Measurements from ENCODE around the gene CYP27B1. TPM values are rescaled to one million over a fixed set of nuclear protein-coding genes. Genes with fewer than 3 reads are reported as not detected.

CYP27B1 gene
- total RNA-seq, 1 experiment from 2014 or later, result 11.6 TPM

DNA sequence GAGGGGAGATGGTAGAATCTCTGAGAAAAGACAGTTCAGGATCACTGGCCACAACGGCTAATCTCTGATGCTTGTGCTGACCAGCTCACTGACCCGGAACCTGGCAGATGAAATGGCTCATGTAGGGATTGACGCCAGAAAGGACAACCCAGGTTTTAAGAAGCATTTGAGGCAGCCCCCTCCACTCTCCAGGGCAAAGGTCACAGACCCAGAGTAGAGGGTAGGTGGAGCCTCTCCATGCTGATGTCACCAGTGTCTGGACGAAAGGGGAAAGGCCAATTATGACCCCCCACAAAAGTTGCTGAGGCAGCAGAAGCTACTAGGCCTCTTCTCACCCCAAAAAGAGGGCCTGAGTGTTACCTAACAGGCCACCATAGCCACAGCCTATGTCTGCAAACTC, 3.9 kb upstream of the CYP27B1 start:
- RAD21 ChIA-PET (ENCODE audit: low non-redundant PET in 1 of 2, low total read pairs in 2 of 2, uncharacterized antibody in 2 of 2, unreplicated experiment in 2 of 2), result interaction anchor here in 1 of 2 experiments (0.5 kb wide), 1 partner anchor 10 kb away, joined by 3 read pairs; no protein-coding TSS in a partner anchor
- H3K4me2 ChIP-seq (ENCODE audit: low read length), result peak overlapping the region; percentile 88
- CTCF ChIA-PET, result no interaction called here
- POLR2A ChIA-PET, result no interaction called here
- H3K36me3 ChIP-seq (ENCODE audit: control insufficient read depth in 1 of 2, insufficient read depth in 2 of 2, low read length in 2 of 2), result peaks cover 6 to 27% of the 10 kb centered on the region in 2 experiments; a peak in 3 of 4 replicates
- no peaks in the 10 kb centered on the region for H3K9me2 ChIP-seq (ENCODE audit: insufficient read depth)
- peak overlapping the region; percentile 91 to 97 for H3K4me3 ChIP-seq (replicated peaks in 1 of 2; ENCODE audit: low read depth in 1 of 2, low read length in 2 of 2)
- DNase-seq (ENCODE audit: low read depth, low spot score) (no peak), ATAC-seq (no peak)
- H3K79me2 ChIP-seq (ENCODE audit: insufficient read depth, low read length), result peaks cover 25% of the 10 kb centered on the region
- H3K9me3 ChIP-seq (ENCODE audit: control insufficient read depth in 1 of 2, insufficient read depth in 1 of 2, low read depth in 1 of 2, low read length in 2 of 2), result no peaks in the 10 kb centered on the region
- H4K20me1 ChIP-seq (ENCODE audit: insufficient read depth), result no peaks in the 10 kb centered on the region
- peaks cover 14 to 39% of the 10 kb centered on the region in 2 experiments for H3K4me1 ChIP-seq (ENCODE audit: control insufficient read depth in 1 of 2, insufficient read depth in 2 of 2, low read length in 2 of 2)
- TF ChIP-seq ZFX (IDR thresholded peaks at IDR 0.05), result no peak
- H3K27me3 ChIP-seq (ENCODE audit: insufficient read depth, low read length), result no peaks in the 10 kb centered on the region
- no TSS peak for BruUV-seq (replicated peaks)
- H3K9ac ChIP-seq (ENCODE audit: low read length), result peak overlapping the region; percentile 97
- intact Hi-C loops (cut with micrococcal nuclease), result no loop called here
- H2AFZ ChIP-seq (ENCODE audit: low read depth, low read length, poor library complexity, severe bottlenecking), result no peak overlapping the region
- no peak overlapping the region for H3K27ac ChIP-seq (ENCODE audit: low read depth, low read length)

DNA sequence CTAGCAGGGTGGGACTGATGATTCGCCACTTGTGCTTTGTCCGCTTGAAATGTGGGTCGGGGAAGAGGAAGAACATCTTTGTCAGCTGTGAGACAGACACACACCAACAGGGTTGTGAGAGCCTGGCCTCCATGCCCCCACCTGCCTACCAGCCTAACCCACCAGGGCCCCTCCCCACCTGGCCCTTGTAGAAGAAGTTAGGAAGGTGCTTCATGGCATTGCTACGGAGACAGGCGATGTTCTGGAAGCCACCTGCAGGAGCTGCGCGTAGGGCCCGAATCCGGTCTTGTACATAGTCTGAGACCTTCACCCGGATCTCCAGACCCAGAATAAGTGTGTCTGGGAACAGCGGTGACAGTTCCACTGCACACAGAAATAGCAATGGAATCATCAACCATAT, 2.7 kb upstream of the CYP27B1 start:
- H3K79me2 ChIP-seq (ENCODE audit: insufficient read depth, low read length), result peaks cover 25% of the 10 kb centered on the region
- TF ChIP-seq, protein P1, sequence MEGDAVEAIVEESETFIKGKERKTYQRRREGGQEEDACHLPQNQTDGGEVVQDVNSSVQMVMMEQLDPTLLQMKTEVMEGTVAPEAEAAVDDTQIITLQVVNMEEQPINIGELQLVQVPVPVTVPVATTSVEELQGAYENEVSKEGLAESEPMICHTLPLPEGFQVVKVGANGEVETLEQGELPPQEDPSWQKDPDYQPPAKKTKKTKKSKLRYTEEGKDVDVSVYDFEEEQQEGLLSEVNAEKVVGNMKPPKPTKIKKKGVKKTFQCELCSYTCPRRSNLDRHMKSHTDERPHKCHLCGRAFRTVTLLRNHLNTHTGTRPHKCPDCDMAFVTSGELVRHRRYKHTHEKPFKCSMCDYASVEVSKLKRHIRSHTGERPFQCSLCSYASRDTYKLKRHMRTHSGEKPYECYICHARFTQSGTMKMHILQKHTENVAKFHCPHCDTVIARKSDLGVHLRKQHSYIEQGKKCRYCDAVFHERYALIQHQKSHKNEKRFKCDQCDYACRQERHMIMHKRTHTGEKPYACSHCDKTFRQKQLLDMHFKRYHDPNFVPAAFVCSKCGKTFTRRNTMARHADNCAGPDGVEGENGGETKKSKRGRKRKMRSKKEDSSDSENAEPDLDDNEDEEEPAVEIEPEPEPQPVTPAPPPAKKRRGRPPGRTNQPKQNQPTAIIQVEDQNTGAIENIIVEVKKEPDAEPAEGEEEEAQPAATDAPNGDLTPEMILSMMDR (IDR thresholded peaks at IDR 0.05 in 2 of 3, conservative IDR thresholded peaks at IDR 0.05 in 1 of 3; ENCODE audit: borderline replicate concordance in 1 of 3, insufficient read depth in 1 of 3, low read depth in 2 of 3, low read length in 2 of 3), result no peak
- TF ChIP-seq, protein P2, sequence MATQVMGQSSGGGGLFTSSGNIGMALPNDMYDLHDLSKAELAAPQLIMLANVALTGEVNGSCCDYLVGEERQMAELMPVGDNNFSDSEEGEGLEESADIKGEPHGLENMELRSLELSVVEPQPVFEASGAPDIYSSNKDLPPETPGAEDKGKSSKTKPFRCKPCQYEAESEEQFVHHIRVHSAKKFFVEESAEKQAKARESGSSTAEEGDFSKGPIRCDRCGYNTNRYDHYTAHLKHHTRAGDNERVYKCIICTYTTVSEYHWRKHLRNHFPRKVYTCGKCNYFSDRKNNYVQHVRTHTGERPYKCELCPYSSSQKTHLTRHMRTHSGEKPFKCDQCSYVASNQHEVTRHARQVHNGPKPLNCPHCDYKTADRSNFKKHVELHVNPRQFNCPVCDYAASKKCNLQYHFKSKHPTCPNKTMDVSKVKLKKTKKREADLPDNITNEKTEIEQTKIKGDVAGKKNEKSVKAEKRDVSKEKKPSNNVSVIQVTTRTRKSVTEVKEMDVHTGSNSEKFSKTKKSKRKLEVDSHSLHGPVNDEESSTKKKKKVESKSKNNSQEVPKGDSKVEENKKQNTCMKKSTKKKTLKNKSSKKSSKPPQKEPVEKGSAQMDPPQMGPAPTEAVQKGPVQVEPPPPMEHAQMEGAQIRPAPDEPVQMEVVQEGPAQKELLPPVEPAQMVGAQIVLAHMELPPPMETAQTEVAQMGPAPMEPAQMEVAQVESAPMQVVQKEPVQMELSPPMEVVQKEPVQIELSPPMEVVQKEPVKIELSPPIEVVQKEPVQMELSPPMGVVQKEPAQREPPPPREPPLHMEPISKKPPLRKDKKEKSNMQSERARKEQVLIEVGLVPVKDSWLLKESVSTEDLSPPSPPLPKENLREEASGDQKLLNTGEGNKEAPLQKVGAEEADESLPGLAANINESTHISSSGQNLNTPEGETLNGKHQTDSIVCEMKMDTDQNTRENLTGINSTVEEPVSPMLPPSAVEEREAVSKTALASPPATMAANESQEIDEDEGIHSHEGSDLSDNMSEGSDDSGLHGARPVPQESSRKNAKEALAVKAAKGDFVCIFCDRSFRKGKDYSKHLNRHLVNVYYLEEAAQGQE (IDR thresholded peaks at IDR 0.05; ENCODE audit: low read depth), result no peak
- no peak for TF ChIP-seq YY1 (IDR thresholded peaks at IDR 0.05; ENCODE audit: extremely low read depth, insufficient replicate concordance, low read depth, low read length)
- TF ChIP-seq CEBPB (IDR thresholded peaks at IDR 0.05; ENCODE audit: low read depth), result no peak
- TF ChIP-seq, protein P3, sequence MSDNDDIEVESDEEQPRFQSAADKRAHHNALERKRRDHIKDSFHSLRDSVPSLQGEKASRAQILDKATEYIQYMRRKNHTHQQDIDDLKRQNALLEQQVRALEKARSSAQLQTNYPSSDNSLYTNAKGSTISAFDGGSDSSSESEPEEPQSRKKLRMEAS (IDR thresholded peaks at IDR 0.05), result no peak
- TF ChIP-seq EZH2 (IDR thresholded peaks at IDR 0.05), result no peak
- no peak for TF ChIP-seq SP1 (IDR thresholded peaks at IDR 0.05; ENCODE audit: low read depth)
- TF ChIP-seq JUND (IDR thresholded peaks at IDR 0.05), result no peak
- TF ChIP-seq POLR2A (IDR thresholded peaks at IDR 0.05; ENCODE audit: borderline replicate concordance, extremely low read depth, insufficient read depth, insufficient read length), result no peak
- TF ChIP-seq EGR1 (IDR thresholded peaks at IDR 0.05; ENCODE audit: low read depth), result no peak
- TF ChIP-seq CBX3 (IDR thresholded peaks at IDR 0.05; ENCODE audit: low read depth), result no peak
- TF ChIP-seq, protein P4, sequence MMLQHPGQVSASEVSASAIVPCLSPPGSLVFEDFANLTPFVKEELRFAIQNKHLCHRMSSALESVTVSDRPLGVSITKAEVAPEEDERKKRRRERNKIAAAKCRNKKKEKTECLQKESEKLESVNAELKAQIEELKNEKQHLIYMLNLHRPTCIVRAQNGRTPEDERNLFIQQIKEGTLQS (IDR thresholded peaks at IDR 0.05), result no peak
- TF ChIP-seq EZH2phosphoT487 (IDR thresholded peaks at IDR 0.05; ENCODE audit: borderline replicate concordance), result no peak
- no peak overlapping the region for H3K27ac ChIP-seq (ENCODE audit: low read depth, low read length)
- DNase-seq (ENCODE audit: low read depth, low spot score), result no peak
- no peak overlapping the region for H3K9ac ChIP-seq (ENCODE audit: low read length)
- ChIA-PET POLR2A (no interaction called here), CTCF (no interaction called here), RAD21 (ENCODE audit: low non-redundant PET in 1 of 2, low total read pairs in 2 of 2, uncharacterized antibody in 2 of 2, unreplicated experiment in 2 of 2) (no interaction called here)
- H4K20me1 ChIP-seq (ENCODE audit: insufficient read depth), result no peaks in the 10 kb centered on the region
- H3K36me3 ChIP-seq (ENCODE audit: control insufficient read depth in 1 of 2, insufficient read depth in 2 of 2, low read length in 2 of 2), result peaks cover 6 to 27% of the 10 kb centered on the region in 2 experiments; a peak in 3 of 4 replicates
- no TSS peak for BruUV-seq (replicated peaks)
- H3K9me3 ChIP-seq (ENCODE audit: control insufficient read depth in 1 of 2, insufficient read depth in 1 of 2, low read depth in 1 of 2, low read length in 2 of 2), result no peaks in the 10 kb centered on the region
- H3K9me2 ChIP-seq (ENCODE audit: insufficient read depth), result no peaks in the 10 kb centered on the region
- intact Hi-C loops (cut with micrococcal nuclease), result no loop called here
- H3K4me2 ChIP-seq (ENCODE audit: low read length), result no peak overlapping the region
- no peak overlapping the region for H3K4me3 ChIP-seq (replicated peaks in 1 of 2; ENCODE audit: low read depth in 1 of 2, low read length in 2 of 2)
- H3K4me1 ChIP-seq (ENCODE audit: control insufficient read depth in 1 of 2, insufficient read depth in 2 of 2, low read length in 2 of 2), result peaks cover 14 to 50% of the 10 kb centered on the region in 2 experiments
- no peaks in the 10 kb centered on the region for H3K27me3 ChIP-seq (ENCODE audit: insufficient read depth, low read length)
- ATAC-seq, result no peak
- H2AFZ ChIP-seq (ENCODE audit: low read depth, low read length, poor library complexity, severe bottlenecking), result no peak overlapping the region

All from HCT116 (cell line).